Ovary (tissue), 9 donors: ENCODE measurements around the gene HNF1B. TPM values are rescaled to one million over a fixed set of nuclear protein-coding genes. Genes with fewer than 3 reads are reported as not detected.

Experiments
- DNase-seq, 5 donors: peaks; one replicate each; pipeline ENCODE4 v3.0.0-alpha.2; 2019 to 2020
- H3K27ac ChIP-seq, 2 donors: fragments of 200-600 bp; one replicate each; pipeline versions ENCODE4 v1.5.1 to v1.8.0; 2019 to 2022
- H3K27me3 ChIP-seq: fragments of 200-600 bp; one replicate; pipeline ENCODE4 v1.8.0; 2022
- H3K36me3 ChIP-seq: fragments of 200-600 bp; sonication (generic); one replicate; pipeline ENCODE4 v1.5.1; 2019
- H3K4me1 ChIP-seq: one replicate; pipeline ENCODE4 v1.8.1; 2013; ENCODE audit warnings: mild to moderate bottlenecking, moderate library complexity; ENCODE audit not compliant: insufficient read depth
- H3K4me3 ChIP-seq: fragments of 200-600 bp; sonication (generic); one replicate; pipeline ENCODE4 v1.5.1; 2017
- H3K9me3 ChIP-seq, 2 donors: fragments of 200-600 bp in 1 of 2; sonication (generic) in 1 of 2; one replicate each; pipeline versions ENCODE4 v1.5.1 to v1.8.1; 2013 to 2019; ENCODE audit warnings: mild to moderate bottlenecking in 1 of 2, moderate library complexity in 1 of 2
- CTCF ChIP-seq, 3 donors: fragments of 450-650 bp in 2 of 3; fragments of 200-600 bp in 1 of 3; IDR thresholded peaks; one replicate each; pipeline versions ENCODE4 v1.5.1 to v1.8.0; 2016 to 2022; ENCODE audit warnings: antibody characterized with exemption in 3 of 3, mild to moderate bottlenecking in 1 of 3
- EP300 ChIP-seq: sonication (generic); formaldehyde crosslinking; IDR thresholded peaks from one replicate; pipeline ENCODE4 v1.6.1; 2017; ENCODE audit warnings: antibody characterized with exemption
- POLR2A ChIP-seq: fragments of 450-650 bp; IDR thresholded peaks from one replicate; pipeline ENCODE4 v1.6.1; 2017; ENCODE audit warnings: antibody characterized with exemption, mild to moderate bottlenecking, moderate library complexity
- WGBS, 3 donors: extraction: QIAGEN DNeasy Blood & Tissue Kit in 1 of 3; methylation state at CpG; one replicate each; pipeline versions ENCODE4 v1.1.5 to v1.1.7; 2013 to 2017; 5-methylcytosine and 5-hydroxymethylcytosine counted together
- intact Hi-C, 4 donors: fragments of 100-400 bp; cut with DNase I; formaldehyde crosslinking; loops; one replicate each; pipeline versions ENCODE4 v1.11.0 to v1.15.1; 2022 to 2023
- polyA plus RNA-seq, 2 donors: library from polyadenylated mRNA; stranded (reverse); fragments of 200-250 nt in 1 of 2; fragments of 350-450 nt in 1 of 2; fragmentation: Illumina TruSeq in 1 of 2; extraction: RNeasy Lipid Tissue Mini Kit (QIAGEN cat#74804) in 1 of 2; gene quantifications; one replicate each; pipeline ENCODE4 v1.2.3, GENCODE V29; 2013 to 2014
- total RNA-seq, 7 donors: library from RNA; depleted of rRNA in 2 of 7; stranded (reverse); fragments of >200 nt in 2 of 7; fragmentation: NEBNext Ultra II Directional in 3 of 7; extraction: Animal tissue kit (Norgen Biotek cat#: 25700) in 3 of 7; gene quantifications; one replicate each; pipeline versions ENCODE4 v1.1.0 to v1.2.4, GENCODE V29; 2016 to 2023
- donor health status: DM: no; HTN: no; CAD: no; lungs with moderate emphysema.
- donor health status: DM: no; HTN: no; CAD: no.
- donor health status: Bipolar disorder and iron deficiency.
- donor health status: DM: yes; HTN: yes; CAD: no.
- donor health status: DM: no; HTN: no; CAD: no.
- donor health status: DM: yes; HTN: yes; CAD: no.

HNF1B gene
- total and polyA plus RNA-seq, 9 donors: 0.05 to 9.5 (median 0.75) TPM; not detected in 3

GRCh38 chr17:37746617-37747016, 1.8 kb upstream of the HNF1B start:
- Histone ChIP-seq H3K27ac (no peak overlapping the region), H3K4me1 (peaks cover 9% of the 10 kb centered on the region), H3K9me3 (no peaks in the 10 kb centered on the region), H3K4me3 (no peak overlapping the region), H3K27me3 (peaks cover 3% of the 10 kb centered on the region), H3K36me3 (no peaks in the 10 kb centered on the region)
- 56 to 70% (median 68%) methylated on average over 2 of the region's 2 CpGs for WGBS, 3 donors
- no peak for DNase-seq
- no peak for TF ChIP-seq CTCF (IDR thresholded peaks at IDR 0.05)
- TF ChIP-seq EP300: no peak
- no peak for TF ChIP-seq POLR2A
- intact Hi-C loops: no loop called here

GRCh38 chr17:37745801-37746426, 1.1 kb upstream of the HNF1B start:
- Histone ChIP-seq H3K4me3 (no peak overlapping the region), H3K36me3 (no peaks in the 10 kb centered on the region), H3K4me1 (peaks cover 9% of the 10 kb centered on the region), H3K27ac (no peak overlapping the region), H3K27me3 (peaks cover 3% of the 10 kb centered on the region), H3K9me3 (no peaks in the 10 kb centered on the region)
- intact Hi-C loops: no loop called here
- no peak for TF ChIP-seq CTCF (IDR thresholded peaks at IDR 0.05)
- TF ChIP-seq POLR2A: no peak
- no peak for TF ChIP-seq EP300
- 21 to 24% (median 22%) methylated on average over 20 of the region's 20 CpGs for WGBS, 3 donors
- DNase-seq: no peak

- H3K9me3 ChIP-seq: no peaks in the 10 kb centered on the region
- intact Hi-C loops: no loop called here
- TF ChIP-seq CTCF (IDR thresholded peaks at IDR 0.05) (no peak), POLR2A (no peak)
- peaks cover 3% of the 10 kb centered on the region for H3K27me3 ChIP-seq
- H3K36me3 ChIP-seq: no peaks in the 10 kb centered on the region
- no peak for DNase-seq
- peaks cover 9% of the 10 kb centered on the region for H3K4me1 ChIP-seq
- WGBS, 3 donors: 7 to 9% (median 8%) methylated on average over 9 to 21 of the region's 21 CpGs
- peak overlapping the region; percentile 3 for H3K4me3 ChIP-seq
- no peak overlapping the region for H3K27ac ChIP-seq
These were observed 279 bp downstream of the HNF1B start for GRCh38 chr17:37744633-37744927.

- WGBS, 3 donors: 3 to 4% (median 4%) methylated on average over 57 to 61 of the region's 61 CpGs
These were observed 805 bp downstream of the HNF1B start for GRCh38 chr17:37743875-37744632.

More at GRCh38 chr17:37743875-37744632, 805 bp downstream of the HNF1B start:
- TF ChIP-seq POLR2A (no peak), EP300 (no peak), CTCF (IDR thresholded peaks at IDR 0.05) (no peak)
- no peak for DNase-seq
- peak overlapping the region; percentile 12 for H3K4me3 ChIP-seq
- no peaks in the 10 kb centered on the region for H3K36me3 ChIP-seq
- H3K4me1 ChIP-seq: peaks cover 9% of the 10 kb centered on the region
- intact Hi-C loops: no loop called here
- no peaks in the 10 kb centered on the region for H3K9me3 ChIP-seq
- H3K27me3 ChIP-seq: peaks cover 3% of the 10 kb centered on the region
- no peak overlapping the region for H3K27ac ChIP-seq
